Activated CD4-positive, alpha-beta T cell treated with anti-CD3 and anti-CD28 coated beads, Interleukin-2, amount 10 ng/mL, durations not matched to agents 7 days and 5 days (primary cell): ENCODE results near the gene CACNG1. TPM values are rescaled to one million over a fixed set of nuclear protein-coding genes. Genes with fewer than 3 reads are reported as not detected.
"Not testable (repeated sequence)": the region's sequence is repeated elsewhere in the genome, so short reads cannot be mapped to it uniquely, and the experiment has no call there.

Source experiments
- CTCF ChIA-PET: fragments of 350-600 bp; sonication (Branson Sonifier 250); formaldehyde crosslinking; loops from one replicate; lab custom pipeline; 2021; ENCODE audit warnings: antibody characterized with exemption; lab: Charles Lee
- POLR2A ChIA-PET: fragments of 350-600 bp; sonication (Branson Sonifier 250); formaldehyde crosslinking; loops from one replicate; lab custom pipeline; 2021; ENCODE audit warnings: antibody characterized with exemption; lab: Charles Lee
- DNase-seq: peaks from one replicate; pipeline ENCODE4 v3.0.0-alpha.2; 2020
- H3K27ac Mint-ChIP-seq: one replicate; pipeline ENCODE4 v1.8.0; 2021; ENCODE audit warnings: mild to moderate bottlenecking, moderate library complexity, mixed read lengths
- H3K27me3 Mint-ChIP-seq: one replicate; pipeline ENCODE4 v1.8.0; 2021; ENCODE audit warnings: mixed read lengths
- H3K36me3 Mint-ChIP-seq: one replicate; pipeline ENCODE4 v1.8.0; 2021; ENCODE audit warnings: low read depth, mixed read lengths
- H3K4me1 Mint-ChIP-seq: one replicate; pipeline ENCODE4 v1.8.0; 2021; ENCODE audit warnings: mixed read lengths
- H3K4me3 Mint-ChIP-seq: one replicate; pipeline ENCODE4 v1.8.0; 2021; ENCODE audit warnings: mild to moderate bottlenecking, moderate library complexity, mixed read lengths
- H3K9me3 Mint-ChIP-seq: one replicate; pipeline ENCODE4 v1.8.0; 2021; ENCODE audit warnings: mixed read lengths
- total RNA-seq, 2 experiments: library from RNA; stranded (reverse); gene quantifications; one replicate each; pipeline ENCODE4 v1.2.3, GENCODE V29; 2021

The CACNG1 gene
- total RNA-seq, 2 experiments from 2014 or later = not detected

- H3K4me1 Mint-ChIP-seq, H3K27me3 Mint-ChIP-seq, H3K9me3 Mint-ChIP-seq, H3K4me3 Mint-ChIP-seq, CTCF ChIA-PET, POLR2A ChIA-PET, DNase-seq, H3K27ac Mint-ChIP-seq: not testable (repeated sequence)
- peaks cover 66% of the 10 kb centered on the region for H3K36me3 Mint-ChIP-seq
These were observed 60.3 kb downstream of the CACNG1 start for GRCh38 chr17:67104641-67105040.

GRCh38 chr17:67105213-67105612, 60.9 kb downstream of the CACNG1 start:
- DNase-seq = no peak
- CTCF ChIA-PET = interaction anchor here (0.9 to 1.7 kb wide), 2 partner anchors 22 to 90 kb away, joined by 3 to 4 read pairs; no protein-coding TSS in a partner anchor
- Mint-ChIP-seq H3K27ac (no peak overlapping the region), H3K36me3 (peaks cover 63% of the 10 kb centered on the region), H3K9me3 (no peaks in the 10 kb centered on the region), H3K4me3 (no peak overlapping the region), H3K27me3 (no peaks in the 10 kb centered on the region), H3K4me1 (peaks cover 4% of the 10 kb centered on the region)
- POLR2A ChIA-PET = no interaction called here

Other genes with a start within 250 kb of the CACNG1 start
- not detected for gene CACNG5, start 209.4 kb upstream of the CACNG1 start, total RNA-seq
- gene CACNG4, start 79.8 kb upstream of the CACNG1 start, total RNA-seq = not detected
- gene HELZ, start 200.6 kb downstream of the CACNG1 start, total RNA-seq = 10 to 100 TPM; 76.8 to 77.3 TPM